ENCODE data around the gene CNEP1R1. TPM values are rescaled to one million over a fixed set of nuclear protein-coding genes. Genes with fewer than 3 reads are reported as not detected.

CNEP1R1 gene
- total RNA-seq, 1 experiment from 2014 or later = 14.6 TPM

DNA sequence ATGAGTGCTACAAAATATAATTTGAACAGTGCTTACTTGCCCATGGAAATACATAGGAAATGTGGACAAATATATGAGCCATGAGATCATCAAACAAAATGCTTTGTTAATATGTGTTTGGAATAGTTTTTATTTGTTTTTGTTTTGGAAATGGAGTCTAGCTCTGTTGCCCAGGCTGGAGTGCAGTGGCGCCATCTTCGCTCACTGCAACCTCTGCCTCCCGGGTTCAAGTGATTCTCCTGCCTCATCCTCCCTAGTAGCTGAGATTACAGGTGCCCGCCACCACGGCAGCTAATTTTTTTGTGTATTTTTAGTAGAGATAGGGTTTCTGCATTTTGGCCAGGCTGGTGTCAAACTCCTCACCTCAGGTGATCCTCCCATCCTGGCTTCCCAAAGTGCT is 2.8 kb downstream of the CNEP1R1 start (continued):
- TF ChIP-seq SP1 (IDR thresholded peaks at IDR 0.05; ENCODE audit: low read depth) = no peak
- no peak for TF ChIP-seq EZH2 (IDR thresholded peaks at IDR 0.05)
- TF ChIP-seq ELF1 (IDR thresholded peaks at IDR 0.05; ENCODE audit: borderline replicate concordance, low read depth) = no peak
- TF ChIP-seq EGR1 (IDR thresholded peaks at IDR 0.05; ENCODE audit: low read depth) = no peak
- no peak for TF ChIP-seq SIN3A (IDR thresholded peaks at IDR 0.05; ENCODE audit: low read depth)

DNA sequence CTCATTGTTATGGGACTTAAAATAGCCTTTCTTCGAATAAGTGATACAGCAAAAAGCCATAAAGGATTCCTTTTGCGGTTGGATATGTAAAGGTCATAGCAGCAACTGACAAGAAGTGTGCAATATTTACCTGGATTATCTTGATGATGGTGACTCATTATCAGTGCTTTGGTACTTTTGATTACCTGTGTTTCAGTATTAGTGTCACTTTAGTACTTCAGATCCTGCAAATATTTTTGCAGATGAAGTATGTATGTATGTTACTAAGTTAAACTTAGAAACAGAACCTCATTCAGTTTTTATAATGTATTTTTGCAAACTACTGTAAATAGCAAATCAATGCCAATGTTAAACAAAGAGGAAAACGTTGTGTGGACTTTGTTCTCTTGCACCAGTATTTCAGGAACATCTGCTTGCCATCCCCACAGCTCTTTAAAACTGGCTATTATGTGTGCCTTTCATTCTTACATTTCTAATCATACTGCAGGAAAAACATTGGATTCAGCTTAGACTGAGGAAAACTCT is 10.5 kb downstream of the CNEP1R1 start:
- Histone ChIP-seq H3K9ac (ENCODE audit: low read length) (no peak overlapping the region), H3K4me2 (ENCODE audit: low read length) (no peak overlapping the region), H3K4me3 (replicated peaks in 1 of 2; ENCODE audit: low read depth in 1 of 2, low read length in 2 of 2) (no peak overlapping the region), H3K36me3 (ENCODE audit: control insufficient read depth in 1 of 2, insufficient read depth in 2 of 2, low read length in 2 of 2) (peaks cover 2 to 14% of the 10 kb centered on the region in 2 experiments; a peak in 2 of 4 replicates), H4K20me1 (ENCODE audit: insufficient read depth) (no peaks in the 10 kb centered on the region), H3K4me1 (ENCODE audit: control insufficient read depth in 1 of 2, insufficient read depth in 2 of 2, low read length in 2 of 2) (no peaks in the 10 kb centered on the region), H3K27me3 (ENCODE audit: insufficient read depth, low read length) (no peaks in the 10 kb centered on the region), H3K9me3 (ENCODE audit: control insufficient read depth in 1 of 2, insufficient read depth in 1 of 2, low read depth in 1 of 2, low read length in 2 of 2) (no peaks in the 10 kb centered on the region), H3K79me2 (ENCODE audit: insufficient read depth, low read length) (no peaks in the 10 kb centered on the region), H3K27ac (ENCODE audit: low read depth, low read length) (no peak overlapping the region), H2AFZ (ENCODE audit: low read depth, low read length, poor library complexity, severe bottlenecking) (no peak overlapping the region), H3K9me2 (ENCODE audit: insufficient read depth) (no peaks in the 10 kb centered on the region)
- ChIA-PET POLR2A (no interaction called here), CTCF (interaction anchor here (2.3 kb wide), 1 partner anchor 11 kb away, joined by 11 read pairs; the partner anchor contains the start of gene CNEP1R1), RAD21 (ENCODE audit: low non-redundant PET in 1 of 2, low total read pairs in 2 of 2, uncharacterized antibody in 2 of 2, unreplicated experiment in 2 of 2) (no interaction called here)
- no peak for TF ChIP-seq SIN3A (IDR thresholded peaks at IDR 0.05; ENCODE audit: low read depth)
- no peak for TF ChIP-seq YY1 (IDR thresholded peaks at IDR 0.05; ENCODE audit: extremely low read depth, insufficient replicate concordance, low read depth, low read length)
- TF ChIP-seq, protein P1, sequence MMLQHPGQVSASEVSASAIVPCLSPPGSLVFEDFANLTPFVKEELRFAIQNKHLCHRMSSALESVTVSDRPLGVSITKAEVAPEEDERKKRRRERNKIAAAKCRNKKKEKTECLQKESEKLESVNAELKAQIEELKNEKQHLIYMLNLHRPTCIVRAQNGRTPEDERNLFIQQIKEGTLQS (IDR thresholded peaks at IDR 0.05) = no peak
- no peak for ATAC-seq
- no TSS peak for BruUV-seq (replicated peaks)
- no peak for DNase-seq (ENCODE audit: low read depth, low spot score)
- intact Hi-C loops (cut with micrococcal nuclease) = no loop called here

DNA sequence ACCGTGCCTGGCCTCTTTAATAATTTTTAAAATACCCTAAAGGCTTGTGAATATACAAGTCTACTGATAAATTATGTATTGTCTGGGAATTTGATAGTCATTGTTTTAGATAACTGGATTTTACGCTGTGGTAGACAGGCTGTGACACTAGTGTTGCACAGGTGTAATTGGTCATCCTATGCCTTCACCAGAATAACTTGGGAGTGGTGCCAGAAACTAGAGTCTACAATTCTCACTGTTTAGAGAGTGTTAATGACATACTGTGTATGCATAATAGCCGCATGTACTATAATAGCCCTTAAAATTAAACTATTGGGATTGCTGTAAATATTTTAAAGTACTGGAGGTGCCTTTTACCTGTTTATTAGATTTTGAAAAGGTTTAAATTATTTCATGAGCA is 11.4 kb downstream of the CNEP1R1 start:
- H3K9ac ChIP-seq (ENCODE audit: low read length) = no peak overlapping the region
- H2AFZ ChIP-seq (ENCODE audit: low read depth, low read length, poor library complexity, severe bottlenecking) = no peak overlapping the region
- ATAC-seq (no peak), DNase-seq (ENCODE audit: low read depth, low spot score) (no peak)
- CTCF ChIA-PET = interaction anchor here (2.3 kb wide), 1 partner anchor 11 kb away, joined by 11 read pairs; the partner anchor contains the start of gene CNEP1R1
- H3K9me3 ChIP-seq (ENCODE audit: control insufficient read depth in 1 of 2, insufficient read depth in 1 of 2, low read depth in 1 of 2, low read length in 2 of 2) = no peaks in the 10 kb centered on the region
- POLR2A ChIA-PET = no interaction called here
- no peaks in the 10 kb centered on the region for H3K4me1 ChIP-seq (ENCODE audit: control insufficient read depth in 1 of 2, insufficient read depth in 2 of 2, low read length in 2 of 2)
- no TSS peak for BruUV-seq (replicated peaks)
- H3K4me3 ChIP-seq (replicated peaks in 1 of 2; ENCODE audit: low read depth in 1 of 2, low read length in 2 of 2) = no peak overlapping the region
- RAD21 ChIA-PET (ENCODE audit: low non-redundant PET in 1 of 2, low total read pairs in 2 of 2, uncharacterized antibody in 2 of 2, unreplicated experiment in 2 of 2) = no interaction called here
- no peaks in the 10 kb centered on the region for H4K20me1 ChIP-seq (ENCODE audit: insufficient read depth)
- H3K36me3 ChIP-seq (ENCODE audit: control insufficient read depth in 1 of 2, insufficient read depth in 2 of 2, low read length in 2 of 2) = peaks cover 0 to 11% of the 10 kb centered on the region in 2 experiments; a peak in 2 of 4 replicates
- no peaks in the 10 kb centered on the region for H3K79me2 ChIP-seq (ENCODE audit: insufficient read depth, low read length)
- TF ChIP-seq SP1 (IDR thresholded peaks at IDR 0.05; ENCODE audit: low read depth) = no peak
- TF ChIP-seq SIN3A (IDR thresholded peaks at IDR 0.05; ENCODE audit: low read depth) = no peak
- TF ChIP-seq POLR2A (IDR thresholded peaks at IDR 0.05; ENCODE audit: borderline replicate concordance, extremely low read depth, insufficient read depth, insufficient read length) = no peak
- no peak for TF ChIP-seq EGR1 (IDR thresholded peaks at IDR 0.05; ENCODE audit: low read depth)
- TF ChIP-seq ZNF274 (IDR thresholded peaks at IDR 0.05; ENCODE audit: low read depth, low read length) = no peak
- TF ChIP-seq POLR2AphosphoS5 (IDR thresholded peaks at IDR 0.05; ENCODE audit: low read depth, low read length) = no peak
- TF ChIP-seq, protein P2, sequence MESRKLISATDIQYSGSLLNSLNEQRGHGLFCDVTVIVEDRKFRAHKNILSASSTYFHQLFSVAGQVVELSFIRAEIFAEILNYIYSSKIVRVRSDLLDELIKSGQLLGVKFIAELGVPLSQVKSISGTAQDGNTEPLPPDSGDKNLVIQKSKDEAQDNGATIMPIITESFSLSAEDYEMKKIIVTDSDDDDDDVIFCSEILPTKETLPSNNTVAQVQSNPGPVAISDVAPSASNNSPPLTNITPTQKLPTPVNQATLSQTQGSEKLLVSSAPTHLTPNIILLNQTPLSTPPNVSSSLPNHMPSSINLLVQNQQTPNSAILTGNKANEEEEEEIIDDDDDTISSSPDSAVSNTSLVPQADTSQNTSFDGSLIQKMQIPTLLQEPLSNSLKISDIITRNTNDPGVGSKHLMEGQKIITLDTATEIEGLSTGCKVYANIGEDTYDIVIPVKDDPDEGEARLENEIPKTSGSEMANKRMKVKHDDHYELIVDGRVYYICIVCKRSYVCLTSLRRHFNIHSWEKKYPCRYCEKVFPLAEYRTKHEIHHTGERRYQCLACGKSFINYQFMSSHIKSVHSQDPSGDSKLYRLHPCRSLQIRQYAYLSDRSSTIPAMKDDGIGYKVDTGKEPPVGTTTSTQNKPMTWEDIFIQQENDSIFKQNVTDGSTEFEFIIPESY (IDR thresholded peaks at IDR 0.05; ENCODE audit: extremely low read depth, insufficient replicate concordance, low read length) = no peak
- TF ChIP-seq ZFX (IDR thresholded peaks at IDR 0.05) = no peak
- TF ChIP-seq ELF1 (IDR thresholded peaks at IDR 0.05; ENCODE audit: borderline replicate concordance, low read depth) = no peak
- no peak for TF ChIP-seq JUND (IDR thresholded peaks at IDR 0.05)
- no peak for TF ChIP-seq CEBPB (IDR thresholded peaks at IDR 0.05; ENCODE audit: low read depth)
- H3K27me3 ChIP-seq (ENCODE audit: insufficient read depth, low read length) = no peaks in the 10 kb centered on the region
- no peak overlapping the region for H3K27ac ChIP-seq (ENCODE audit: low read depth, low read length)
- H3K4me2 ChIP-seq (ENCODE audit: low read length) = no peak overlapping the region
- H3K9me2 ChIP-seq (ENCODE audit: insufficient read depth) = no peaks in the 10 kb centered on the region
- intact Hi-C loops (cut with micrococcal nuclease) = no loop called here

All from HCT116 (cell line).